Erythroblast (primary cell): Measurements from ENCODE around the gene TFF2.

Experiments used
- DNase-seq, 2 experiments: peaks; one replicate each; lab custom pipeline; 2025; lab: John Stamatoyannopoulos, UW
- GATA1 ChIP-seq: IDR thresholded peaks from 2 replicates; pipeline ENCODE4 v1.6.1; 2011; ENCODE audit warnings: low read depth, mild to moderate bottlenecking, control low read depth, low read length, moderate library complexity
- POLR2A ChIP-seq: IDR thresholded peaks from 2 replicates; pipeline ENCODE4 v1.6.1; 2011; ENCODE audit warnings: mild to moderate bottlenecking, low read length

Gene TFF2

GRCh38 chr21:42350927-42351426 lies at the start of gene TFF2:
Gene TFF2, minus strand, starts transcription at chr21:42350994. Its CDS starts 37 bp downstream, at chr21:42350957.
- DNase-seq: no peak
- no peak for TF ChIP-seq GATA1
- no peak for TF ChIP-seq POLR2A

GRCh38 chr21:42400525-42400924 lies 49.7 kb upstream of the TFF2 start:
- no peak for DNase-seq
- TF ChIP-seq GATA1 (no peak), POLR2A (no peak)

GRCh38 chr21:42398436-42399028 lies 47.7 kb upstream of the TFF2 start:
- DNase-seq: no peak
- TF ChIP-seq GATA1: no peak
- no peak for TF ChIP-seq POLR2A

- no peak for DNase-seq
- TF ChIP-seq POLR2A (no peak), GATA1 (no peak)
Measured at GRCh38 chr21:42397746-42398394, 47.1 kb upstream of the TFF2 start.

GRCh38 chr21:42396799-42397745 lies 46.3 kb upstream of the TFF2 start:
- TF ChIP-seq POLR2A: no peak
- no peak for TF ChIP-seq GATA1
- no peak for DNase-seq

GRCh38 chr21:42395905-42396651 lies 45.3 kb upstream of the TFF2 start, which contains the start of gene TMPRSS3:
Gene TMPRSS3, minus strand, starts transcription at chr21:42396052. Its CDS starts 635 bp downstream, at chr21:42395417.
- DNase-seq: no peak
- TF ChIP-seq POLR2A (no peak), GATA1 (no peak)

- TF ChIP-seq POLR2A (no peak), GATA1 (no peak)
- DNase-seq: no peak
Measured at GRCh38 chr21:42395302-42395701, 44.5 kb upstream of the TFF2 start.

GRCh38 chr21:42393443-42393950 lies 42.7 kb upstream of the TFF2 start:
- no peak for DNase-seq
- TF ChIP-seq GATA1 (no peak), POLR2A (no peak)

- DNase-seq: no peak
- TF ChIP-seq GATA1: no peak
- TF ChIP-seq POLR2A: no peak
Measured at GRCh38 chr21:42392731-42393442, 42.1 kb upstream of the TFF2 start.

GRCh38 chr21:42391297-42391696 lies 40.5 kb upstream of the TFF2 start:
- no peak for DNase-seq
- TF ChIP-seq POLR2A (no peak), GATA1 (no peak)

- no peak for TF ChIP-seq POLR2A
- no peak for TF ChIP-seq GATA1
- no peak for DNase-seq
Measured at GRCh38 chr21:42390696-42391095, 39.9 kb upstream of the TFF2 start.

- DNase-seq: no peak
- TF ChIP-seq GATA1 (no peak), POLR2A (no peak)
Measured at GRCh38 chr21:42390193-42390592, 39.4 kb upstream of the TFF2 start.
